ENCODE results near the gene ZFAND2A. TPM values are rescaled to one million over a fixed set of nuclear protein-coding genes. Genes with fewer than 3 reads are reported as not detected.

ZFAND2A gene
- total RNA-seq, 1 donor from 2014 or later = 17.2 TPM

GRCh38 chr7:1113548-1113885 is 46.5 kb downstream of the ZFAND2A start:
- TF ChIP-seq, protein P1, sequence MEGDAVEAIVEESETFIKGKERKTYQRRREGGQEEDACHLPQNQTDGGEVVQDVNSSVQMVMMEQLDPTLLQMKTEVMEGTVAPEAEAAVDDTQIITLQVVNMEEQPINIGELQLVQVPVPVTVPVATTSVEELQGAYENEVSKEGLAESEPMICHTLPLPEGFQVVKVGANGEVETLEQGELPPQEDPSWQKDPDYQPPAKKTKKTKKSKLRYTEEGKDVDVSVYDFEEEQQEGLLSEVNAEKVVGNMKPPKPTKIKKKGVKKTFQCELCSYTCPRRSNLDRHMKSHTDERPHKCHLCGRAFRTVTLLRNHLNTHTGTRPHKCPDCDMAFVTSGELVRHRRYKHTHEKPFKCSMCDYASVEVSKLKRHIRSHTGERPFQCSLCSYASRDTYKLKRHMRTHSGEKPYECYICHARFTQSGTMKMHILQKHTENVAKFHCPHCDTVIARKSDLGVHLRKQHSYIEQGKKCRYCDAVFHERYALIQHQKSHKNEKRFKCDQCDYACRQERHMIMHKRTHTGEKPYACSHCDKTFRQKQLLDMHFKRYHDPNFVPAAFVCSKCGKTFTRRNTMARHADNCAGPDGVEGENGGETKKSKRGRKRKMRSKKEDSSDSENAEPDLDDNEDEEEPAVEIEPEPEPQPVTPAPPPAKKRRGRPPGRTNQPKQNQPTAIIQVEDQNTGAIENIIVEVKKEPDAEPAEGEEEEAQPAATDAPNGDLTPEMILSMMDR (conservative IDR thresholded peaks at IDR 0.05; ENCODE audit: low read depth, low read length) = no peak
- H3K4me3 ChIP-seq (ENCODE audit: low read depth, low read length) = no peak overlapping the region
- no peak for DNase-seq (ENCODE audit: low read depth)

DNA sequence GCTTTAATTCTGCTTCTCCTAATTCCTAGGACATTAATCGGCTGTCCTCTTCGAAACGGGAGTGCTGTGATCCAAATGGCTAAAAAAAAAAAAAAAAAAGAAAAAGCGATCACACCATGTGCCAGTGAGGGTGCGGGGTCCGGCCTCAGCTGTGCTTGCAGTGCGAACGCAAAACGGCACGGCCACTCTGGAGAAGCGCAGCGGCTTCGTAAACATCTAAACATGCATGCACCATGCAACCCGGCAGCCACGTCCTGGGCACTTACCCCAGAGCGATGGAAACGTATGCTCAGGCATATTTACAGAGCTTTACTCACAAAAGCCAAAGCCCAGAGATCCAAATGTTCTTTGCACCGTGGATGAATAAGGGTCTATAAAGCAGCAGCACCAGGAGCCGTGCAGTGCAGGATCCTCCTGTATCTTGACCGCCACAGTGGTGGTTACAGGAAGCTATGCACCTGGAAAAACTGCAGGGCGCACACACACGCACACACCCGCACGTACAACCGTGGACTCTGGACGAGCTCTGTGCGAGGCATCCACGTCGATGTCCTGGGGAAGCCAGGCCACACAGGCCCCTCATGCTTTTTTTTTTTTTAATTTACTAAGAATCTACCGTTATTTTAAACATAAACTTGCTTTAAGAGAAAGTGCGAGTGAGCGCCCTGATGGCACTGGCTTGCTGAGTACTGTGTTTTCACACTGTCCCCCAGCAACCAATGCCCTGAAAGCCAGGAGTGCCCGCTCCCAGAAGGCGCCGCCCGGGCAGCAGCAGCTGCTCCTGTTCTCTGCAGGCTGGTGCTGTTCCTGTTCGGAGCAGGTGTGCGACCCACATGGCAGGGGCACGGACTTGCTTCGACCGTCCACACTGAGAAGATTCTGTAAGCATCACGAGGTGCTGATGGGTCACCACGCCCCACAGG is 47.1 kb downstream of the ZFAND2A start:
- TF ChIP-seq, protein P1 (conservative IDR thresholded peaks at IDR 0.05; ENCODE audit: low read depth, low read length) = no peak
- no peak for DNase-seq (ENCODE audit: low read depth)
- H3K4me3 ChIP-seq (ENCODE audit: low read depth, low read length) = no peak overlapping the region

DNA sequence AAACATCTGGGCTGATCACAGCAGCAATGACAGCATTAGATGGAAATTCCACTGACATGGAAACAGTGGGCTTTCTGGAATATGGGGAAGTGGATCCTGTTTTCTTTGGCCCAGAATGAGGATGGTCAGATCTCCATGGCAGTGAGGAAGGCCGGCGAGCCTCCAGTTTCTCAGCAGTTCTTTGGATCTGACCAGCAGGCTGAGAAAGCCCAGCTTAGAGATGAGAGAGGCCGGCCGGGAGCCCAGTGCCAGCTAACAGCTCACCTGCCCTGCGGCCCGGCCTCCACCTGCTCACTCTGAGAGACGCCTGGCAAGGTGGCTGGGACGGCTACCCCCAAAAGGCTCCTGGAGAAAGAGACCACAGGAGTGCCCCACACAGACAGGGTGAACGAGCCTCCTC is 47.9 kb downstream of the ZFAND2A start:
- no peak overlapping the region for H3K4me3 ChIP-seq (ENCODE audit: low read depth, low read length)
- TF ChIP-seq, protein P1 (conservative IDR thresholded peaks at IDR 0.05; ENCODE audit: low read depth, low read length) = no peak
- DNase-seq (ENCODE audit: low read depth) = no peak

DNA sequence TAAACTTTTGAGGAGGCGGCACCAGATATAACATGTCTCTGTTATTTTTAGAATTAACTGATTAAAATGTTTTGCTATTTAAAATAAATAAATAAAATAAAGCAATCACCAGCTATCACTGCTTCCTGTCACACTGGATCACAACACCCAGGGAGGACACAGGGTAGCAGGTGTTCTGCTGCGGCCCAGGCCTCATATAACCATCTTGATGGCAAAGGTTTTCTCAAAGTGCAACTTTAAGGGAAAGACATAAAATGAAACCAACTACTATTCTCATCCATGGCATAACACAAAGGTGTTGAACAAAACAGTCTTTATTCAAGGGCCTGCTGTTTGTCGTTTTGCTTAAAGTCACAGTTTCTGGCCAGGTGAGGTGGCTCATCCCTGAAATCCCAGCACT is 48.8 kb downstream of the ZFAND2A start:
- no peak overlapping the region for H3K4me3 ChIP-seq (ENCODE audit: low read depth, low read length)
- DNase-seq (ENCODE audit: low read depth) = no peak
- TF ChIP-seq, protein P1 (conservative IDR thresholded peaks at IDR 0.05; ENCODE audit: low read depth, low read length) = no peak

DNA sequence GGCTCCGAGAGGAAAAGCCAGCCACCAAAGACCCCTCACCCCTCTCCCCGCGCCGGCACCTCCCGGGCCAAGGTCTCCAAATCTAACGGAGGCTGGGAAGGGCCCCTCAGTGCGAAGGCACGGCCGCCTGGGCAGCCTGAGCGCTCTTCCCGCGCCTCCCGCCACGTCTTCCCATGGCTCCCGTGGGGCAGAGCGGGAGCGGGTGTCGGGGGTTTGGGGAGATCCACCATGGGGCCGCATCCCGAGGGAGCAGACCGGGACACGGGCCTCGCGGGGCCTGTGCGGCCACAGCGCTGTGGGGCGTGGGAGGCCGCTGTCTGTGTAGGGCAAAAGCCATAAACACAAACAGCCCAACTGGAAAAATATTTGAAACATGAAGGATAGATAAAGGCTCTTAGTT is 49.6 kb downstream of the ZFAND2A start:
- TF ChIP-seq, protein P1 (conservative IDR thresholded peaks at IDR 0.05; ENCODE audit: low read depth, low read length) = no peak
- no peak for DNase-seq (ENCODE audit: low read depth)
- H3K4me3 ChIP-seq (ENCODE audit: low read depth, low read length) = no peak overlapping the region

DNA sequence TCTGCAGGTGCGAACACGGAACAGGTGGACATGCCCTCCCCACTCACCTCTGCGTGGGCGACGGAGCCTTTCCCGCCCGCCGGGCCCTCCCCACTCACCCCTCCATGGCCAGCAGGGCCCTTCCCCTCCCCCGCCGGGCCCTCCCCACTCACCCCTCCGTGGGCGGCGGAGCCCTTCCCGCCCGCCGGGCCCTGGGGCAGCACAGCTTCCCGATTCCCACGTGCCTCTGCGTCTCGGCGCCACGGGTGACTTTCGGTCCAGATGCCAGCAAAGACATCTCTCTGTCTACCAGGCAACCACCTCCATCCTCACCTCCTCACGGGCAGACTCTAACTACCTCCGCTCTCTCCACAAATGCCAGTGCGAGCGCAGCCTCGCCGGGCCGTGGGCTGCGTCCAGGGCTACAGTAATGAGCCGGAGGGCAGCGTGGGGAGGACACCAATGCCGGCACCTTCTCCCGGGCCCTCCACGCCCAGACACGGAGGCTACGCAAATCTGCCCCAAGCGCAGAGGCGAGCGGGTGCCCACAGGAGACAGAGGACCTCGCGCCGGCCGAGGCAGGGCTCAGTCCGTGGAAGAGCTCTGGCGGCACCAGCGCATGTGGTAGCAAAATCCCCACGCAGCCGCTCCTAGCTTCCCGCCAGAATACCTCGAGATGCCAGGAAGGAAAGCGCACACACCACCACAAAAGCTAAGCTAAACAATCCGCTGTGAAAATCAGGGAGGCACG is 50.2 kb downstream of the ZFAND2A start:
- no peak for DNase-seq (ENCODE audit: low read depth)
- no peak overlapping the region for H3K4me3 ChIP-seq (ENCODE audit: low read depth, low read length)
- TF ChIP-seq, protein P1 (conservative IDR thresholded peaks at IDR 0.05; ENCODE audit: low read depth, low read length) = no peak

Data from epithelial cell of proximal tubule (primary cell).